ENCODE measurements around the gene NWD2. TPM values are rescaled to one million over a fixed set of nuclear protein-coding genes. Genes with fewer than 3 reads are reported as not detected.

Gene NWD2
- total RNA-seq, 1 donor, result not detected

GRCh38 chr4:37223732-37224131 lies 20.8 kb upstream of the NWD2 start:
- no peak for DNase-seq (ENCODE audit: low read depth)
- H3K4me3 ChIP-seq (ENCODE audit: low read depth, low read length), result no peak overlapping the region
- TF ChIP-seq CTCF (IDR thresholded peaks at IDR 0.05; ENCODE audit: insufficient read depth, low read depth, low read length), result no peak

- no peak overlapping the region for H3K4me3 ChIP-seq (ENCODE audit: low read depth, low read length)
- no peak for TF ChIP-seq CTCF (IDR thresholded peaks at IDR 0.05; ENCODE audit: insufficient read depth, low read depth, low read length)
- no peak for DNase-seq (ENCODE audit: low read depth)
Measured at GRCh38 chr4:37224854-37225253, 19.7 kb upstream of the NWD2 start.

GRCh38 chr4:37225778-37226177 lies 18.8 kb upstream of the NWD2 start:
- no peak for DNase-seq (ENCODE audit: low read depth)
- no peak overlapping the region for H3K4me3 ChIP-seq (ENCODE audit: low read depth, low read length)
- TF ChIP-seq CTCF (IDR thresholded peaks at IDR 0.05; ENCODE audit: insufficient read depth, low read depth, low read length), result no peak

DNA sequence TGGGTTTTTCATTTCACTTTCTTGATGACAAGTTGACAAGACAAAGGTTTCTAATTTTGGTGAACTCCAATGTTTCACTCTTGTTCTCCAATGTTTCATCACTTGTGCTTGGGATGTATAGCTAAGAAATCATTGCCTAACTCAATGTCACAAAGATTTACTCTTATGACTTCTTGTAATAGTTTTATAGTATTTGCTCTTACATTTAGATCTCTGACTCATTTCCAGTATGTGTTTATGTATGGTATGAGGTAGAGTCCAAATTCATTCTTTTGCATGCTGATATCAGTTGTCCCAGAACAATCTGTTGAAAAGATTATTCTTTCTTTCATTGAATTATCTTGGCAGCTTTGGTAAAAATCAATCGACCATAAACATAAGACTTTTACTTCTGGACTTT lies 12.2 kb upstream of the NWD2 start:
- H3K4me3 ChIP-seq (ENCODE audit: low read depth, low read length), result no peak overlapping the region
- TF ChIP-seq CTCF (IDR thresholded peaks at IDR 0.05; ENCODE audit: insufficient read depth, low read depth, low read length), result no peak
- no peak for DNase-seq (ENCODE audit: low read depth)

DNA sequence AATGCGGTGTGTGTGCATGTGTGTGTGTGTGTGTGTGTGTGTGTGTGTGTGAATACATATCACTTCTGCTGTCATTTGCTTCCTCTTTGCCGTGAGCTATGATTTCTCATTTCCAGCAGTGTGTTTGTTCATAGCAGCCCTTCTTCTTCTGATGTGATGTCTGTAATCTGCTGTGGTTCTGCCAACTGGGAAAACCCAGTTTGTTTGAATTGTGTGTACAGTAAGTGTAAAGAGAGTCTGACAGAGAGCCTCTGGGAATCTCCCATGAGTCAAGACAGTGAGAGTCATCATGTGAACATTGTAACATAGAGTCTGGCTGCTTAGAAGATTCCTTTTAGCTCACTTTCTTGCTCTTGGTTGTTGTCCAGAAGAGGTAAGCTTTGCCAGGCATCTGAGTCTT lies 8.4 kb upstream of the NWD2 start:
- TF ChIP-seq CTCF (IDR thresholded peaks at IDR 0.05; ENCODE audit: insufficient read depth, low read depth, low read length), result no peak
- DNase-seq (ENCODE audit: low read depth), result no peak
- H3K4me3 ChIP-seq (ENCODE audit: low read depth, low read length), result no peak overlapping the region

DNA sequence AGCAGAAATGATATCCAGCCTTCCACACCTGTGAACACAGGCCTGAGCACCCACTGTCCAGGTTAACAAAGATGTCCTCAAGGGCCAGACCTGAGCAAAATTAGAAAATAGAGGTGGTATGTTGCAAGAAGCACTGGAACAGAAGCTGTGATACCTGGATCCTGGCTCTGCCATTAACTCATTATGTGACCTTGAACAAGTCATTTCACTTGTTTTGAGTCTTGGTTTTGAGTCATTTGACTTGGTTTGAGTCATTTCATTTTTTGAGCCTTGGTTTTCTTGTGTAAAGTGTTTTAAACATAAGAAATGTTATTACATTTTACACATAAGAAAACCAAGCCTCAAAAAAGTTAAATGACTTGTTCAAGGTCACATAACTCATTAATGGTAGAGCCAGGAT lies 2.9 kb upstream of the NWD2 start:
- TF ChIP-seq CTCF (IDR thresholded peaks at IDR 0.05; ENCODE audit: insufficient read depth, low read depth, low read length), result no peak
- no peak overlapping the region for H3K4me3 ChIP-seq (ENCODE audit: low read depth, low read length)
- DNase-seq (ENCODE audit: low read depth), result no peak

- DNase-seq (ENCODE audit: low read depth), result no peak
- H3K4me3 ChIP-seq (ENCODE audit: low read depth, low read length), result no peak overlapping the region
- no peak for TF ChIP-seq CTCF (IDR thresholded peaks at IDR 0.05; ENCODE audit: insufficient read depth, low read depth, low read length)
Measured at GRCh38 chr4:37243051-37243450, 1.5 kb upstream of the NWD2 start.

Data from fibroblast of villous mesenchyme (primary cell).